IPS DF 6.9 (cell line): ENCODE measurements around the gene OR9A2.

ENCODE experiments used
- DNase-seq: peaks from one replicate; pipeline ENCODE4 v3.0.0-alpha.2; 2013; ENCODE audit warnings: low read depth, low spot score
- H3K27ac ChIP-seq: one replicate; pipeline ENCODE4 v1.5.1; 2013; ENCODE audit warnings: low read length, control low read depth
- H3K27me3 ChIP-seq: 2 replicates; pipeline ENCODE4 v1.6.1; 2013; ENCODE audit warnings: mild to moderate bottlenecking, low read length; ENCODE audit not compliant: control insufficient read depth, insufficient read depth
- H3K36me3 ChIP-seq: 2 replicates; pipeline ENCODE4 v1.6.1; 2013; ENCODE audit warnings: low read length; ENCODE audit not compliant: control insufficient read depth, insufficient read depth
- H3K4me1 ChIP-seq: 2 replicates; pipeline ENCODE4 v1.6.1; 2013; ENCODE audit warnings: low read length; ENCODE audit not compliant: control insufficient read depth, insufficient read depth
- H3K4me3 ChIP-seq: 2 replicates; pipeline ENCODE4 v1.5.1; 2013; ENCODE audit warnings: mild to moderate bottlenecking, low read length
- H3K9me3 ChIP-seq: 2 replicates; pipeline ENCODE4 v1.6.1; 2013; ENCODE audit warnings: low read length, inconsistent platforms; ENCODE audit not compliant: control insufficient read depth, insufficient read depth
- WGBS: extraction: QIAGEN DNeasy Blood & Tissue Kit; methylation state at CpG from one replicate; pipeline ENCODE4 v1.1.7; 2013; ENCODE audit warnings: mixed read lengths, missing lambda C conversion rate; ENCODE audit not compliant: insufficient read length, insufficient coverage; 5-methylcytosine and 5-hydroxymethylcytosine counted together

OR9A2 gene

GRCh38 chr7:143005632-143006260 is 21.2 kb downstream of the OR9A2 start:
- Histone ChIP-seq H3K4me3 (no peak overlapping the region), H3K4me1 (no peaks in the 10 kb centered on the region), H3K27me3 (no peaks in the 10 kb centered on the region), H3K36me3 (no peaks in the 10 kb centered on the region), H3K9me3 (no peaks in the 10 kb centered on the region), H3K27ac (no peak overlapping the region)
- no peak for DNase-seq
- WGBS = no CpG with 5 or more reads among the region's 6 CpGs

GRCh38 chr7:143003393-143004051 is 23.4 kb downstream of the OR9A2 start:
- Histone ChIP-seq H3K36me3 (no peaks in the 10 kb centered on the region), H3K27me3 (no peaks in the 10 kb centered on the region), H3K4me1 (no peaks in the 10 kb centered on the region), H3K27ac (no peak overlapping the region), H3K9me3 (no peaks in the 10 kb centered on the region), H3K4me3 (no peak overlapping the region)
- peak; percentile 13 for DNase-seq
- WGBS = no CpG with 5 or more reads among the region's 6 CpGs

- no peaks in the 10 kb centered on the region for H3K9me3 ChIP-seq
- H3K36me3 ChIP-seq = no peaks in the 10 kb centered on the region
- H3K27me3 ChIP-seq = no peaks in the 10 kb centered on the region
- no peak overlapping the region for H3K27ac ChIP-seq
- no peak overlapping the region for H3K4me3 ChIP-seq
- WGBS = no CpG with 5 or more reads among the region's 5 CpGs
- H3K4me1 ChIP-seq = no peaks in the 10 kb centered on the region
- no peak for DNase-seq
These were observed 24.0 kb downstream of the OR9A2 start for GRCh38 chr7:143002898-143003297.

GRCh38 chr7:143002106-143002505 is 24.8 kb downstream of the OR9A2 start:
- Histone ChIP-seq H3K9me3 (no peaks in the 10 kb centered on the region), H3K27ac (no peak overlapping the region), H3K4me1 (no peaks in the 10 kb centered on the region), H3K27me3 (no peaks in the 10 kb centered on the region), H3K36me3 (no peaks in the 10 kb centered on the region), H3K4me3 (no peak overlapping the region)
- WGBS = no CpG with 5 or more reads among the region's 3 CpGs
- peak; percentile 11 for DNase-seq

GRCh38 chr7:143000648-143001047 is 26.3 kb downstream of the OR9A2 start:
- H3K27ac ChIP-seq = no peak overlapping the region
- no peak for DNase-seq
- H3K4me1 ChIP-seq = no peaks in the 10 kb centered on the region
- H3K4me3 ChIP-seq = no peak overlapping the region
- no peaks in the 10 kb centered on the region for H3K27me3 ChIP-seq
- H3K9me3 ChIP-seq = no peaks in the 10 kb centered on the region
- no CpG with 5 or more reads among the region's 2 CpGs for WGBS
- no peaks in the 10 kb centered on the region for H3K36me3 ChIP-seq

GRCh38 chr7:142999793-143000192 is 27.1 kb downstream of the OR9A2 start:
- H3K27ac ChIP-seq = no peak overlapping the region
- no peak for DNase-seq
- no peaks in the 10 kb centered on the region for H3K36me3 ChIP-seq
- H3K9me3 ChIP-seq = no peaks in the 10 kb centered on the region
- H3K27me3 ChIP-seq = no peaks in the 10 kb centered on the region
- no peak overlapping the region for H3K4me3 ChIP-seq
- H3K4me1 ChIP-seq = no peaks in the 10 kb centered on the region

- Histone ChIP-seq H3K27me3 (no peaks in the 10 kb centered on the region), H3K9me3 (no peaks in the 10 kb centered on the region), H3K4me3 (no peak overlapping the region), H3K4me1 (no peaks in the 10 kb centered on the region), H3K27ac (no peak overlapping the region), H3K36me3 (no peaks in the 10 kb centered on the region)
- DNase-seq = no peak
- WGBS = no CpG with 5 or more reads among the region's 6 CpGs
These were observed 28.0 kb downstream of the OR9A2 start for GRCh38 chr7:142998966-142999365.

- H3K9me3 ChIP-seq = no peaks in the 10 kb centered on the region
- no peaks in the 10 kb centered on the region for H3K27me3 ChIP-seq
- no peak for DNase-seq
- H3K36me3 ChIP-seq = no peaks in the 10 kb centered on the region
- no CpG with 5 or more reads among the region's 4 CpGs for WGBS
- H3K4me1 ChIP-seq = no peaks in the 10 kb centered on the region
- no peak overlapping the region for H3K4me3 ChIP-seq
- no peak overlapping the region for H3K27ac ChIP-seq
These were observed 29.4 kb downstream of the OR9A2 start for GRCh38 chr7:142997456-142997989.

GRCh38 chr7:142992427-142992826 is 34.5 kb downstream of the OR9A2 start:
- WGBS = no CpG with 5 or more reads among the region's 3 CpGs

GRCh38 chr7:142984297-142984696 is 42.6 kb downstream of the OR9A2 start:
- no peaks in the 10 kb centered on the region for H3K27me3 ChIP-seq
- DNase-seq = no peak
- no peak overlapping the region for H3K27ac ChIP-seq
- H3K4me3 ChIP-seq = no peak overlapping the region
- no peaks in the 10 kb centered on the region for H3K9me3 ChIP-seq
- no peaks in the 10 kb centered on the region for H3K36me3 ChIP-seq
- no CpG with 5 or more reads among the region's 1 CpG for WGBS
- no peaks in the 10 kb centered on the region for H3K4me1 ChIP-seq

More at GRCh38 chr7:142992427-142992826, 34.5 kb downstream of the OR9A2 start:
- Histone ChIP-seq H3K9me3 (no peaks in the 10 kb centered on the region), H3K27ac (no peak overlapping the region), H3K4me3 (no peak overlapping the region), H3K4me1 (no peaks in the 10 kb centered on the region), H3K36me3 (no peaks in the 10 kb centered on the region), H3K27me3 (no peaks in the 10 kb centered on the region)
- DNase-seq = no peak

- Histone ChIP-seq H3K36me3 (no peaks in the 10 kb centered on the region), H3K4me1 (no peaks in the 10 kb centered on the region), H3K9me3 (no peaks in the 10 kb centered on the region), H3K4me3 (no peak overlapping the region), H3K27ac (no peak overlapping the region), H3K27me3 (no peaks in the 10 kb centered on the region)
- WGBS = no CpG with 5 or more reads among the region's 1 CpG
- DNase-seq = no peak
These were observed 43.1 kb downstream of the OR9A2 start for GRCh38 chr7:142983825-142984224.
